Stimulated activated CD8-positive, alpha-beta memory T cell treated with anti-CD3 and anti-CD28 coated beads, Interleukin-12 subunit alpha, Interleukin-12 subunit beta, amount 100 ng/mL, for 1 hour (primary cell): Measurements from ENCODE around the gene TRIML1.
"Not testable (repeated sequence)": the region's sequence is repeated elsewhere in the genome, so short reads cannot be mapped to it uniquely, and the experiment has no call there.

ENCODE experiments used
- DNase-seq: peaks from one replicate; pipeline ENCODE4 v3.0.0-alpha.2; 2020; ENCODE audit warnings: low read depth

The TRIML1 gene

DNA sequence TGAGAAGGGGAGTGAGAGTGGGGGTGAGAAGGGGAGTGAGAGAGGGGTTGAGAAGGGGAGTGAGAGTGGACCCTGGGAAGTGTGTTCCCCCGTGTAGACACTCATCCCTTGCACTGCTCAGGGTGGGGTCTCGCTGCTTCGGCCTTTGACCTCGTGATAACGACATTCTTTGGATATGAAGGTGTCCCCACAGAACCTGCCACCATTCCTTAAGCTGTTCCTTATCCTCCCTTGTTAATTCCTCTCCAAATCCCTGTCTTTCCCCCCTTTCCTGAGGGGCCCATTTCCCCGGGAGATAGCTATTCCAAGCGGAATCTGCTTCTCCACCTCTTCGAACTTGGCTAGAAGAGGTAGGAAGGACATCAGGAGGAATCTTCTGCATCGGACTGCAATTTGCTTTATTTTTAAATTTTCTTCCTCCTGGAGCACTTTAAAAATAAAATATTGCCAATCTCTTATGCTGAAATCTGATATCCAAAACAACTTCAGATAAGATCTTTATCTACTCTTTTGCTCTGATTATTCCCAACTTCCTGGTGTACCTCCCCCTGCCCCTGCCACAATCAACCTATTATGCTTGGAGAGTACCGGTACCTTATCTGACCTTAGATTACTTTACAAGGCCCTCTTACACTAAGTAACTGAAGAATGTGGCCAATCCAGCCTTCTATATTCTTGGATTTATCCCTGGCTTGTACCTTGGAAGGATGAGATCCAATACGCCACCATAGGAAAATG is 15.6 kb downstream of the TRIML1 start:
- DNase-seq = no peak

DNA sequence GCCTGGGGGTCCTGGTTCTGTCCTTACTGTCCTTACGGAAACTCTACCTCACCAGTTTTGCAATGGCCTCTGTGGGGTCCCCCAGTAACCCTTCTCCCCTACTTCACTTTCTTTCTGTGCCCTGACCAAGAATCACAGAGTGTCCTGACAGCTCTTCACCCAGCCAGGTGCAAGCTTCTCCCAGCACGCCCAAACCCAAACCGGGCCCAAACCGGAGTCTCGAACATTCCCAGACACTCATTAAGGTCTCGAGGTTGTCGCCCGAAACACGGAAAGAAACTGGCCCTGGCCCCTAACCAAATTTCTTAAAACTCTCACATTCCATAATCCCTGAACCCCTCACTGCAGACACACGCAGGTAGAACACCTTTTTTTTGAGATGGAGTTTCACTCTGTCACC is 19.1 kb downstream of the TRIML1 start:
- no peak for DNase-seq

DNA sequence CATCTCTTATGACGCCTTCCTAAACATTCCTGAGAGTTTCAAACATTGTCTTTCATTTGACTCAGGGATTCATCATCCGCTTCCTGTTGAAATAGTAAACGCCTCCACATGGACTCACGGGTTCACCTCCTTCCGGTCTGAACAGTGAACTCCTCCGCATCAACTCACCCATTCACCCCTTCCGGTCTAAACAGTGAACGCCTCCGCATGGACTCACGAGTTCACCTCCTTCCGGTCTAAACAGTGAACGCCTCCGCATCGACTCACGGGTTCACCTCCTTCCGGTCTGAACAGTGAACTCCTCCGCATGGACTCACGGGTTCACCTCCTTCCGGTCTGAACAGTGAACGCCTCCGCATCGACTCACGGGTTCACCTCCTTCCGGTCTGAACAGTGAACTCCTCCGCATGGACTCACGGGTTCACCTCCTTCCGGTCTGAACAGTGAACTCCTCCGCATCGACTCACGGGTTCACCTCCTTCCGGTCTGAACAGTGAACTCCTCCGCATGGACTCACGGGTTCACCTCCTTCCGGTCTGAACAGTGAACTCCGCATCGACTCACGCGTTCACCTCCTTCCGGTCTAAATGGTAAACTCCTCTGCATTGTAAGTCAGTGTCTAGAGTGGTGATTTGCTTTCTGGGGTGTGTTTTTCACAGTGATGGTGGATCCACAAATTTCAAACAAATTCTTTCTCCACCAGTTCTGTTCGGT is 20.4 kb downstream of the TRIML1 start:
- not testable (repeated sequence) for DNase-seq

DNA sequence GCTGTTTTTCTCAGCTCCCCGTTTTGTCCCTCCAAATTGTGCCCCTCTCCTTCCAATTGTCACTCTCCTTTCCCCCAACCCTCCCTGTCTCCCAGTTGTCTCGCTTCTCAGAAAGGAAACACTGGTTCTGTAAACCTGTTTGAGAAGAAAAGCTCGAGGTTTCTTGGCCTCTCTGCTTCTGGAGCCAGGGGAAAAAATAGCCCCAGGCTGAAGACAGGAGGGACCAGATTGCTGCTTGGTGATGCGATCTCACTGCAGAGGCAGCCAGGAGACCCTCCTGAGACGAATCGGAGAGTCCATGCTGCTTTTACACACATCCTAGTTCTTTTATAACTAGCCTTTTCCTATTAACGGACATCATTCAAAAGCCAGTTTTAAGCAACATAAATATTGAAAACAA is 21.2 kb downstream of the TRIML1 start:
- DNase-seq = no peak

DNA sequence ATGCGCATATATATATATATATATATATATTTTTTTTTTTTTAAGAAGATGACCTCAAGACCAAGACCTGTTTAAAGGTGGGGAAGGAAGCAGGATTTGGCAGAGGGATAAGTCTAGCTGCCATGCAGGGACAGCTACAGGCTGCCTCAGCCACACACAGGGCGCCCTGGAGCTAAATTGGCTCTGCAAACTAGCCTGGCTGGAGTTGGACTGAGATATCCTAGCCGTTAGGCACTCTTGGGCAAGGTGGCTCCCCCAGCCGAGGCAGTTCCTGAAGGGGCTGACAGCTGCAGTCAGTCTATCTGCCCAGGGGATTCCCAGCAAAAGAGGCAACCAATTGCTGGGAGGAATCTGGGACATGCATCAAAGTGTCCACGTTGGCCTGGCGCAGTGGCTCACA is 21.9 kb downstream of the TRIML1 start:
- DNase-seq = no peak

DNA sequence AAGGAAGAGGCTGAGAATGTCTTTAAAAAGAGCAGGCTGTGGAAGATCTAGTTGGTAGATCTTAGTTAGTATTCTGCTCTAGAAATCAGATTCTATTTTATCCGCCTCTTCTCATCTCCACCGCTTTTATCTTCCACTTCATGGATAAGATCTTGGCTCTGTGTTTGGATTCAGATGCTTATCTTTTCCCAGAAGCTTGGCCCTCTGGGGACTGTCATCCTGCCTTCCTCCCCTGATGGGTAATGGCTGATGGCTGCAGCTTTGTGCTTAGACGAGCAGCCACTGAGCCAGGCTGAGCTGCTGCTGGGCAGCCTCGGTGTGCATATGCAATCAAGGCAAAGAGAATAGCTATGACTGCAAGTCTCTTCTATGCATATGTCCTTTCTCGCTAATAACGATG is 23.5 kb downstream of the TRIML1 start:
- no peak for DNase-seq

DNA sequence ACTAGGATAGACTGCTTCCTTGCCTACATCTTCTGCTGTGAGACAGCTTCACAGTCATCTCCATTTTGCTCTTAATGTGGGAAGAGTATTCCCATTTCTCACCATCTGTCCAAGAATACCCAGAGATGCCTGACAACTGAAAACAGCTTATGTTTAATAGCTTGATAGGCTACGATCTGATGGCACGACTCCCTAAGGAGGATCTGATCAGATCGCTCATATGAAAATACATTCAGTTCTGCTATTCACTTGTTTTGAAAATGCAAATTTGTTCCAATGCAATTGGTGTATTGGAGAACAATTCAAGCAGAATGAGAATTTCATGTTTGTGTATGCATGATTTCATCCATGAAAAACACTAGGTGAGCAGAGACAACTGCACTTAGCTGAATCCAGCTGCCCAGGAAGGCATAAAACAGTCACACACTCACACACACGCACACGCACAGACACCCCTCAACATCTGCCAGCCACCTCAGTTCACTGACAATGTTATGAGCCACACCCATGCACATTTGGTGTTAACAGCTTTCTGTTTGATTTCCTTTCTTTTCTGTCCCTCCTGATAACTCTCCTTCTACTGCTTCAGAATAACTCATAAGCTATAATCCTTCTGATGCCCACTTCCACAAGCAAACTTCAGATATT is 29.6 kb downstream of the TRIML1 start:
- no peak for DNase-seq

DNA sequence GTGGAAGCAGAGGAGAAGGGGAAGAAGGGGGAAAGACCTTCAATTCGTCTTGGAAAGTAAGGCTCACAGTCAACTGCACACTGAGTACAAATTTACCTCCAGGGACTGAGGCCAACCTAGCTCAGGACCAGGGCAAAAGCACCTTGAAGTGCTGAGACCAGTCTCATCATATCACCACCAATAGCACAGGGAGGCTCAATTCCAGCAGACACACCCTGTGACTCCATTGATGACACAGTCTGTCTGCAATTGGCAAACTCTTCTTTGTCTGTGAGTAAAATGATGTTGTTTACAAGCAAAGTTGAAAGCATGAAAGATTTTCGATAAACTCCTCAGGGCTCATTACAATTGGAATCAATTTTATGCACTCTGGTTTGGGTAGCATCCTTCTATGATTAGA is 32.3 kb downstream of the TRIML1 start:
- DNase-seq = no peak

DNA sequence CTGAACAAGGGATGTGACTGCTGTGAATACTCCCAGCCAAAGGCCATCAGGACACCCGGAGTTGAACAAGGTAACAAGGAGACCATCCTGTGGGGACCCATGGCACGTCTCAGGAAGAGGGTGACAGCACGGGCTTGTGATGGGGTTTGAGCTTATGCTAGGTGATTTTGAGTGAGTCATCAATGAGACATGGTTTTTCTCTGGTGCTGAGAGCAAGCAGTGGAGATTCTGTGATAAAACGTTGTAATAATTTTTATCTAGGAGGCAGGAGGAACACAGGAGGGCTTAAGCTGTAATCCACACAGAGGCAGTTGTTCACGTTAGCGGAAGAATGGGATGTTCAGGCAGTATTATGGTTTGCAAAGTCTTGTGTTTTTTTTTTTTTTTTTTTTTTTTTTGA is 36.0 kb downstream of the TRIML1 start:
- no peak for DNase-seq

DNA sequence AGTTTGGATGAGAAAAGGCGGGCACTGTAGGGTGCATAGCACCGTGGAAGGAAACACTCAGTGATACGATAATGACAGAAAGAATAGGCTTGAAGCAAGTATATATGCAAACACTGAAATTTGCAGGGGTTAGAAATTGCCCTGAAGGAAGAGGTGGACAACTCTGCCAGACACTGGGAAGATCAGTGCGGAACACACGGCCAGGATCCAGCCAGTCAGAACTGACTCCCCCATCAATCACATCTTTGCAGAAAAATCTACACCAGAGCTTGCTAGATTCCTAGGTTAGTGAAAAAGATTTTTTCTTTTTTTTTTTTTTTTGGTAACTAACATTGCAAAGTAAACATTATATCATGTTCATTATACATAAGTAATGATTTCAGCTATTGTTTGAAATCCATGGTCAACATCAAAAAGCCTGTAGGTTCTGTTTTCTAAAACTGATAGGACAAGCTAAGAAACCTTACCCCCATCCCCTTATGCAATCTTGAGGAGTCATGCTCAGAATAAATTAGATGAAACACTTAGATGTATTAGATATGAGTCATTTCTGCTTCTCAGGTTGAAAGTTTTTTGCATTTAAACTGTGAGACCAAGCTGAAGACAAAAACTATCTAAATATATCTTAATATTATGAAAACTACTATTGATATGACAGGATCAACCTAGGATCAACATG is 38.9 kb downstream of the TRIML1 start:
- DNase-seq = no peak

DNA sequence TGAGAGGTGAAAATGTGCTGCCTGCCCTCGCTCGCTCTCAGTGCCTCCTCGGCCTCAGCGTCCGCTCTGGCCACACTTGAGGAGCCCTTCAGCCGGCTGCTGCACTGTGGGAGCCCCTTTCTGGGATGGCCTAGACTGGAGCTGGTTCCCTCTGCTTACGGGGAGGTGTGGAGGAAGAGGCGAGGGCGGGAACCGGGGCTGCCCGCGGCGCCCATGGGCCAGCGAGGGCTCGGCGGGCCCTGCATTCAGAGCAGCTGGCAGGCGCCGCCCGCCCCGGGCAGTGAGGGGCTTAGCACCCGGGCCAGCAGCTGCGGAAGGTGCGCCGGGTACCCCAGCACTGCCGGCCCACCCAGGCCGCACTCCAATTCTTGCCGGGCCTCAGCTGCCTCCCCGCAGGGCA is 39.6 kb downstream of the TRIML1 start:
- DNase-seq = no peak

DNA sequence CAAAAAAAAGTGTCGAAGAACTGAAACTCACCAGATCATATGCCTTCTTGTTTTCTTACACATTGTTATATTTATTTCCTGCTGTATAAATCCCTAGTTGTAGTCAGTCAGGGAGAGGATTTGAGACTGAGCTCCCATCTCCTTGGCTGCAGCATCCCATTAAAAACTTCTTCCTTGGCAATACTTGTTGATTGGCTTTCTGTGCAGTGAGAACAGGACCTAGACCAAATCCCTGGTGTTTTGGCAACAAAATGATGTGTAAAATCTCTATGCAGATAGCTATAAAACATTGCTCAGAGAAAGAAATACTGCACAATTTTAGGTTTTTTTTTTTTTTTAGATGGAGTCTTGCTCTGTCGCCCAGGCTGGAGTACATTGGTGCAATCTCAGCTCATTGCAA is 47.9 kb downstream of the TRIML1 start:
- no peak for DNase-seq

DNA sequence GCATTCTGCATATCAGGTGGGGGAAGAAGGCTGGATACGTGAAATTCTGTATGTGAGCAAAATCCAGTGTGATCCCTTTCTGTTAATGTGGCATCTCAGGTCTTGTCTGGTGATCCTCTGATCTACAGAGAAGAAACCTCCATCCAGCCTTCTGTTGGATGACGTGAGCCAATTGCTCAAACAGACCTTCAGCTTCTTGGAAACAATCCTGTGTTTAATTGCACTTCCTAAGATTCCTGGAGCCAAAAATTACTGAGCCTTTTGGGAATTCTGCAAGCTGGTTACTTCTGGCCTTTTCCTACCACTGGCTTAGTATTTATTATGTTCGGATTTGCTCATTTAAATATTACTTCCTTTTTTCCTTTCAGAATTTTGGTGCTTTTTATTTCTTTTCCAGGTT is 51.2 kb downstream of the TRIML1 start:
- no peak for DNase-seq

DNA sequence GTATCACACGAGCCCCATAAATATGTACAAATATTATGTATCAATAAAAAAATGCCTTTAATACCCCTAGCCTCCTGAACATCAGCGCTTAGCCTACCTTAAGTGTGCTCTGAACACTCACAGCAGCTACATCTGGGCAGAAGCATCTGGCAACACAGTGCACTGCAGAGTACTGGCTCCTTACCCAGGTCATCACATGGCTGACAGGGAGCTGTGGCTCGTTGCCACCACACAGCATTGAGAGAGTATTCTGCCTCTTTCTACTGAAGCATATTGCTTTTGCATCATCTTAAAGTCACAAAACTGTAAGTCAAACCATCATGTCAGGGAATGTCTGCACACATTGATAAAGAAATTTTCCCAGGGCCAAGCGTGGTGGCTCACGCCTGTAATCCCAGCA is 55.2 kb downstream of the TRIML1 start:
- DNase-seq = no peak

DNA sequence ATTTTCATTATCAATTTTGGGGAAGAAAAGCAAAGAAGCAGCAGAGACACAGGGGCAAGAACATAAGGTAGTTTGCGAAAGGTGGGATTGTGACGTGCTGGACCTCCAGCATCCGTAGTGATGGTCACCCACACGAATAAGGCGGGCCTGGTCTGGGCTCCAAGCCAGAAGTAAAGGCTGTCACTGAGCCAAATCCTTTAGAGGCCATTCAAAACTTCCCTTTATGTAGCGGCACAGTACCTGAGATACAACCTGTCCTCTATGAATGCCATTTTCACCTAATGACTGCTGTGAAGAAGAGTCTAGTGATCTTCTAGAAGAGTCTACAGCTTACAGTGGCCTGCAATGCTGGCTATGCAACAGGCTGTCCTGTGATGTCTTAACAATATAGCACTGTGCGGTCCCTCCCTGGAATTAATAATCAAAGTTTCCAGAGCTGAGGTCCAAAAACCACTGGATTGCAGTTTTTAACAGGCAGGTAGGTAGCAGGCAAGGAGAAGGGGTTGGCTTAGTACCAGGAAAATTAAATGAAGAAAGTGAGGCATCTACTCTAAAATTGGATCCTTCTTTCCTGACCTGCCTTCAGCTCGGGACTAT is 56.2 kb downstream of the TRIML1 start:
- no peak for DNase-seq

DNA sequence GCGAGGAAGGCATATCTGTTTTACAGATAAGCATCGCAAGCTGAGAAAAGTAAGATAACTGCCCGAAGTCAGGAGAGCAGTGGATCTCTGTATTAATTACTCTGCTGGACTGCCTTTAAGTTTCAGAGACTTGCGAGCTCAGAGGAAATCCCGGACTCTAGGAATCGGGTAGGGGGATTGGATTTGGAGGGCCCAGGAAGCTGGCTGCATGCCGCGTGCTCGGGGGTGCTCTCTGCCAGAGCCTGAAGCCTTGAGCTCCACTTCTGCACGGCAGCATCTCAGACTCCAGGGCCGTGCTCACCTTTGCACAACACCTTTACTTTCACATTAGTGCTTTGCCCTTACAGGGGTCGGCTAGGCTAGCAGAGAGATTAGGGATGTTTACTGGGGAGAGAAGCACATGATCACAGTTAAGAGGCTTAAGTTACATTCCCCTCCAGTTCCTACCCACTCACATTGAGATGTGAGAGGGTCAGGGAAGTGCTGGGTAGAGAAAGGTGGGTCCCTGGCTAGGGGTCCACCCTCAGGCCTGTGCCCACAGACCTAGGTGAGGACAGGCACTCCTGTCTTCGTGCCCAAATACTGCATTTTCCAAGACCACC is 57.0 kb downstream of the TRIML1 start:
- no peak for DNase-seq
